GM12878 (cell line): ENCODE measurements around the gene ANKRD33B. TPM values are rescaled to one million over a fixed set of nuclear protein-coding genes. Genes with fewer than 3 reads are reported as not detected.

ENCODE experiments used
- ATAC-seq: fragments of 200-7000 bp; cut with Tn5 transposase; 3 replicates; pipeline ENCODE4 v1.9.1; 2020; ENCODE audit warnings: mild to moderate bottlenecking, moderate library complexity
- BruUV-seq: library from RNA; stranded (reverse); fragments of 400-500 nt; replicated peaks from 2 replicates; lab custom pipeline; 2021; lab: Mats Ljungman, UMichigan
- CTCF ChIA-PET: fragments of 300-600 bp; sonication (Branson Sonifier 250); formaldehyde crosslinking; extraction: SDS; loops from one replicate; lab custom pipeline; 2021; ENCODE audit warnings: inconsistent platforms; lab: Yijun Ruan, JAX
- POLR2A ChIA-PET: fragments of 350-600 bp; formaldehyde crosslinking; extraction: SDS; loops from one replicate; lab custom pipeline; 2021; ENCODE audit warnings: inconsistent platforms; lab: Charles Lee
- RAD21 ChIA-PET: fragments of 300-600 bp; sonication (Branson Sonifier 250); formaldehyde crosslinking; loops from one replicate; lab custom pipeline; 2023; ENCODE audit warnings: antibody characterized with exemption; ENCODE audit not compliant: unreplicated experiment; lab: Charles Lee
- SMC1A ChIA-PET: fragments of 300-600 bp; sonication (Branson Sonifier 250); formaldehyde crosslinking; loops from one replicate; lab custom pipeline; 2023; ENCODE audit not compliant: unreplicated experiment, uncharacterized antibody; lab: Charles Lee
- DNase-seq: peaks from one replicate; pipeline ENCODE4 v3.0.0-alpha.2; 2011; ENCODE audit warnings: low read depth, low spot score
- FAIRE-seq: peaks from 3 replicates; lab custom pipeline; 2011; peaks lifted over from hg19 to GRCh38; lab: Jason Lieb, UNC
- H2AFZ ChIP-seq: 2 replicates; pipeline ENCODE4 v1.6.0; 2011; ENCODE audit warnings: low read depth, low read length, control low read depth; ENCODE audit not compliant: control insufficient read depth
- H3K27ac ChIP-seq: 2 replicates; pipeline ENCODE4 v1.5.1; 2011; ENCODE audit warnings: control low read depth; ENCODE audit not compliant: control insufficient read depth, insufficient read depth
- H3K27me3 ChIP-seq, 2 experiments: replicated peaks in 1 of 2; 2 replicates each; pipeline versions ENCODE4 v1.6.0 to v1.6.1; 2011; ENCODE audit warnings: low read length in 1 of 2; ENCODE audit not compliant: control insufficient read depth in 2 of 2, insufficient read depth in 2 of 2
- H3K36me3 ChIP-seq, 2 experiments: 2 replicates each; pipeline ENCODE4 v1.5.1; 2011; ENCODE audit warnings: low read length in 1 of 2; ENCODE audit not compliant: control insufficient read depth in 2 of 2, insufficient read depth in 2 of 2
- H3K4me1 ChIP-seq: 2 replicates; pipeline ENCODE4 v1.6.1; 2011; ENCODE audit warnings: mild to moderate bottlenecking, low read length, moderate library complexity, mixed read lengths; ENCODE audit not compliant: control insufficient read depth, insufficient read depth
- H3K4me2 ChIP-seq: 2 replicates; pipeline ENCODE4 v1.6.0; 2011; ENCODE audit warnings: control low read depth; ENCODE audit not compliant: control insufficient read depth, insufficient read depth
- H3K4me3 ChIP-seq: fragments of 200-600 bp; sonication (generic); 2 replicates; pipeline ENCODE4 v1.5.1; 2016
- H3K79me2 ChIP-seq: 2 replicates; pipeline ENCODE4 v1.6.0; 2011; ENCODE audit warnings: low read length; ENCODE audit not compliant: control insufficient read depth, insufficient read depth
- H3K9ac ChIP-seq: 2 replicates; pipeline ENCODE4 v1.8.0; 2011; ENCODE audit warnings: low read length, control low read depth, mixed read lengths; ENCODE audit not compliant: control insufficient read depth, insufficient read depth
- H3K9me3 ChIP-seq: replicated peaks from 3 replicates; pipeline ENCODE4 v1.5.1; 2011; ENCODE audit warnings: mild to moderate bottlenecking, low read length; ENCODE audit not compliant: control insufficient read depth, insufficient read depth
- H4K20me1 ChIP-seq: 2 replicates; pipeline ENCODE4 v1.6.0; 2011; ENCODE audit not compliant: control insufficient read depth, insufficient read depth
- CEBPZ ChIP-seq: fragments of 150-350 bp; IDR thresholded peaks from 2 replicates; pipeline ENCODE4 v1.6.1; 2016; ENCODE audit warnings: low read depth, low read length
- DPF2 ChIP-seq: fragments of 450-650 bp; IDR thresholded peaks from 2 replicates; pipeline ENCODE4 v1.6.1; 2017; ENCODE audit warnings: mild to moderate bottlenecking
- IKZF1 ChIP-seq: fragments of 450-650 bp; conservative IDR thresholded peaks from 2 replicates; pipeline ENCODE4 v1.6.1; 2017; ENCODE audit warnings: antibody characterized with exemption, mild to moderate bottlenecking
- LARP7 ChIP-seq: fragments of 450-650 bp; IDR thresholded peaks from 2 replicates; pipeline ENCODE4 v1.6.1; 2017; ENCODE audit warnings: mild to moderate bottlenecking
- RAD21 ChIP-seq: IDR thresholded peaks from 2 replicates; pipeline ENCODE4 v1.6.1; 2011; ENCODE audit warnings: mild to moderate bottlenecking, low read depth, low read length, moderate library complexity; ENCODE audit not compliant: insufficient read depth
- RELB ChIP-seq: fragments of 450-650 bp; IDR thresholded peaks from 2 replicates; pipeline ENCODE4 v1.6.1; 2017; ENCODE audit warnings: low read depth, mild to moderate bottlenecking, moderate library complexity
- SMAD5 ChIP-seq: IDR thresholded peaks from 2 replicates; pipeline ENCODE4 v1.6.1; 2016; ENCODE audit warnings: antibody characterized with exemption, low read depth
- YY1 ChIP-seq: IDR thresholded peaks from 2 replicates; pipeline ENCODE4 v1.6.1; 2011; ENCODE audit warnings: low read depth, mild to moderate bottlenecking, low read length
- ZNF687 ChIP-seq: fragments of 450-650 bp; IDR thresholded peaks from 2 replicates; pipeline ENCODE4 v1.6.1; 2017; ENCODE audit warnings: mild to moderate bottlenecking, moderate library complexity
- ZSCAN29 ChIP-seq: fragments of 450-650 bp; IDR thresholded peaks from 2 replicates; pipeline ENCODE4 v1.6.1; 2017; ENCODE audit warnings: mild to moderate bottlenecking, moderate library complexity
- WGBS: methylation state at CpG from one replicate; pipeline ENCODE4 v1.1.6; 2016; ENCODE audit warnings: low lambda C conversion rate; ENCODE audit not compliant: insufficient replicate concordance, insufficient coverage; ENCODE audit errors: missing lambda C conversion rate; 5-methylcytosine and 5-hydroxymethylcytosine counted together
- in situ Hi-C: fragments of 300-500 bp; cut with MboI; formaldehyde crosslinking; loops from 9 replicates; pipeline ENCODE4 v1.14.3; 2018; ENCODE audit warnings: mixed read lengths
- intact Hi-C: fragments of 100-400 bp; cut with micrococcal nuclease; formaldehyde crosslinking; loops from one replicate; pipeline ENCODE4 v1.14.2; 2022; ENCODE audit not compliant: unreplicated experiment
- polyA plus RNA-seq, 11 experiments: library from polyadenylated mRNA; depleted of rRNA in 4 of 11; unstranded in 6 of 11; stranded (reverse) in 5 of 11; fragments of >200 nt; fragmentation: Nextera tagmentation in 4 of 11; fragmentation: Illumina TruSeq in 1 of 11; extraction: Ambion mirVana in 4 of 11; extraction: Trizol in 1 of 11; gene quantifications; 1 replicate in 1 of 11; 2 replicates in 10 of 11; pipeline versions ENCODE4 v1.2.1 to v1.2.3, GENCODE V29; 2011 to 2016; ENCODE audit warnings: inconsistent platforms in 2 of 11, missing spikeins in 2 of 11, low read depth in 1 of 11
- total RNA-seq, 4 experiments: library from RNA; depleted of rRNA in 3 of 4; stranded (reverse); fragments of >200 nt in 3 of 4; fragmentation: Illumina TruSeq in 1 of 4; extraction: Trizol in 1 of 4; gene quantifications; 2 replicates each; pipeline versions ENCODE4 v1.2.1 to v1.2.3, GENCODE V29; 2013 to 2021

ANKRD33B gene
- total and polyA plus RNA-seq, 10 of the 15 experiments (the other 5 are each of a cell fraction or from before 2014, with no cell fraction given): 4.9 to 61.6 (median 15.6) TPM

GRCh38 chr5:10689391-10690081 is 125.7 kb downstream of the ANKRD33B start:
- peak; percentile 75 for ATAC-seq
- no peak overlapping the region for H3K4me2 ChIP-seq
- TF ChIP-seq IKZF1 (peak; percentile 33; the same call in 1 of the 2 replicates), ZSCAN29 (no peak), CEBPZ (no peak), ZNF687 (0 out of 2 replicates have a peak, but pooled peaks have one; percentile 7), YY1 (peak; percentile 38; the same call in 1 of the 2 replicates), DPF2 (peak; percentile 21; the same call in 1 of the 2 replicates), RELB (no peak), SMAD5 (no peak), RAD21 (peak; percentile 76), LARP7 (no peak; the same call in 1 of the 2 replicates)

More at GRCh38 chr5:10689391-10690081, 125.7 kb downstream of the ANKRD33B start:
- no peaks in the 10 kb centered on the region for H4K20me1 ChIP-seq
- H3K4me3 ChIP-seq: no peak overlapping the region
- in situ Hi-C loops: loop anchor here (5.0 to 10.0 kb wide), 2 partner anchors 175 to 237 kb away; no protein-coding TSS in a partner anchor
- no peak overlapping the region for H3K27ac ChIP-seq
- no peak overlapping the region for H2AFZ ChIP-seq
- FAIRE-seq (peak; percentile 70), DNase-seq (no peak)
- peaks cover 16% of the 10 kb centered on the region for H3K9me3 ChIP-seq
- 77% methylated on average over 11 of the region's 11 CpGs for WGBS
- ChIA-PET CTCF (interaction anchor here (0.6 to 7.0 kb wide), 25 partner anchors 9 to 930 kb away, joined by 3 to 111 read pairs (median 5); no protein-coding TSS in a partner anchor), RAD21 (interaction anchor here (0.6 to 4.2 kb wide), 12 partner anchors 46 to 236 kb away, joined by 3 to 44 read pairs (median 4); no protein-coding TSS in a partner anchor), SMC1A (interaction anchor here (0.6 to 4.5 kb wide), 16 partner anchors 10 to 299 kb away, joined by 3 to 37 read pairs (median 3); no protein-coding TSS in a partner anchor), POLR2A (interaction anchor here (0.9 to 1.2 kb wide), 2 partner anchors 55 to 62 kb away, joined by 4 to 5 read pairs; no protein-coding TSS in a partner anchor)
- peaks cover 2 to 7% of the 10 kb centered on the region in 2 experiments; a peak in 3 of 4 replicates for H3K36me3 ChIP-seq
- H3K9ac ChIP-seq: no peak overlapping the region
- intact Hi-C loops: loop anchor here (1.0 to 10.0 kb wide), 4 partner anchors 54 to 485 kb away; no protein-coding TSS in a partner anchor
- H3K79me2 ChIP-seq: peaks cover 6% of the 10 kb centered on the region
- H3K4me1 ChIP-seq: peaks cover 19% of the 10 kb centered on the region
- no TSS peak for BruUV-seq
- no peaks in the 10 kb centered on the region for H3K27me3 ChIP-seq
